Measurements from ENCODE around the gene TTC13. TPM values are rescaled to one million over a fixed set of nuclear protein-coding genes. Genes with fewer than 3 reads are reported as not detected.

Gene TTC13
- polyA plus RNA-seq, 3 donors = 9.2 to 24.4 (median 10.8) TPM

- Mint-ChIP-seq H3K36me3 (no peaks in the 10 kb centered on the region), H3K4me3 (no peak overlapping the region), H3K9me3 (peaks cover 0 to 3% (median 0%) of the 10 kb centered on the region in 7 donors), H3K27me3 (ENCODE audit: low read depth in 3 of 3) (peaks cover 0 to 5% (median 2%) of the 10 kb centered on the region in 3 donors), H3K4me1 (peaks cover 9% of the 10 kb centered on the region), H3K27ac (no peak overlapping the region)
- intact Hi-C loops (cut with micrococcal nuclease) = no loop called here
- Histone ChIP-seq H2AFZ (ENCODE audit: insufficient read depth, low read depth, low read length, poor library complexity, severe bottlenecking) (peak overlapping the region; percentile 33), H3K79me2 (ENCODE audit: insufficient read depth, low read length) (no peaks in the 10 kb centered on the region), H3K9me3 (replicated peaks in 1 of 2; ENCODE audit: control insufficient read depth in 1 of 2, insufficient read depth in 1 of 2, low read length in 2 of 2) (no peaks in the 10 kb centered on the region), H4K20me1 (ENCODE audit: insufficient read depth, low read length) (no peaks in the 10 kb centered on the region), H3K27me3 (ENCODE audit: control insufficient read depth in 2 of 2, insufficient read depth in 2 of 2, low read length in 2 of 2) (no peaks in the 10 kb centered on the region), H3K4me1 (ENCODE audit: control insufficient read depth in 1 of 2, insufficient read depth in 2 of 2, low read length in 2 of 2) (no peaks in the 10 kb centered on the region), H3K4me2 (replicated peaks; ENCODE audit: extremely low read depth, low read length, poor library complexity, severe bottlenecking) (peak overlapping the region; percentile 17), H3K4me3 (replicated peaks in 1 of 3; ENCODE audit: low read depth in 2 of 3, low read length in 3 of 3) (peak overlapping the region in 1 of 3 experiments; percentile 8), H3K36me3 (replicated peaks in 1 of 2; ENCODE audit: control insufficient read depth in 1 of 2, insufficient read depth in 2 of 2, low read length in 2 of 2) (no peaks in the 10 kb centered on the region), H3K27ac (ENCODE audit: low read depth in 1 of 2, low read length in 2 of 2) (no peak overlapping the region), H3K9ac (ENCODE audit: insufficient read depth, low read length, poor library complexity, severe bottlenecking) (no peak overlapping the region)
- TF ChIP-seq CTCF (IDR thresholded peaks at IDR 0.05) = no peak
- DNase-seq = no peak
- 97% methylated on average over 3 of the region's 9 CpGs for WGBS (ENCODE audit: insufficient coverage)
Observed at GRCh38 chr1:230860617-230861384, 117.9 kb downstream of the TTC13 start.

- Histone ChIP-seq H3K27me3 (ENCODE audit: control insufficient read depth in 2 of 2, insufficient read depth in 2 of 2, low read length in 2 of 2) (no peaks in the 10 kb centered on the region), H3K9ac (ENCODE audit: insufficient read depth, low read length, poor library complexity, severe bottlenecking) (no peak overlapping the region), H3K27ac (ENCODE audit: low read depth in 1 of 2, low read length in 2 of 2) (no peak overlapping the region), H3K9me3 (replicated peaks in 1 of 2; ENCODE audit: control insufficient read depth in 1 of 2, insufficient read depth in 1 of 2, low read length in 2 of 2) (no peaks in the 10 kb centered on the region), H3K36me3 (replicated peaks in 1 of 2; ENCODE audit: control insufficient read depth in 1 of 2, insufficient read depth in 2 of 2, low read length in 2 of 2) (no peaks in the 10 kb centered on the region), H4K20me1 (ENCODE audit: insufficient read depth, low read length) (no peaks in the 10 kb centered on the region), H2AFZ (ENCODE audit: insufficient read depth, low read depth, low read length, poor library complexity, severe bottlenecking) (no peak overlapping the region), H3K4me1 (ENCODE audit: control insufficient read depth in 1 of 2, insufficient read depth in 2 of 2, low read length in 2 of 2) (no peaks in the 10 kb centered on the region), H3K4me2 (replicated peaks; ENCODE audit: extremely low read depth, low read length, poor library complexity, severe bottlenecking) (no peak overlapping the region), H3K79me2 (ENCODE audit: insufficient read depth, low read length) (no peaks in the 10 kb centered on the region), H3K4me3 (replicated peaks in 1 of 3; ENCODE audit: low read depth in 2 of 3, low read length in 3 of 3) (no peak overlapping the region)
- H3K27ac Mint-ChIP-seq = no peak overlapping the region
- DNase-seq = no peak
- peaks cover 0 to 3% (median 0%) of the 10 kb centered on the region in 7 donors for H3K9me3 Mint-ChIP-seq
- H3K4me3 Mint-ChIP-seq = no peak overlapping the region
- intact Hi-C loops (cut with micrococcal nuclease) = no loop called here
- 95% methylated on average over 9 of the region's 12 CpGs for WGBS (ENCODE audit: insufficient coverage)
- H3K4me1 Mint-ChIP-seq = peaks cover 9% of the 10 kb centered on the region
- peaks cover 0 to 4% (median 2%) of the 10 kb centered on the region in 3 donors for H3K27me3 Mint-ChIP-seq (ENCODE audit: low read depth in 3 of 3)
- H3K36me3 Mint-ChIP-seq = no peaks in the 10 kb centered on the region
- no peak for TF ChIP-seq CTCF (IDR thresholded peaks at IDR 0.05)
Observed at GRCh38 chr1:230858918-230859729, 119.5 kb downstream of the TTC13 start.

Data from CD14-positive monocyte (primary cell).